ENCODE data around the gene STRN4.

STRN4 gene

DNA sequence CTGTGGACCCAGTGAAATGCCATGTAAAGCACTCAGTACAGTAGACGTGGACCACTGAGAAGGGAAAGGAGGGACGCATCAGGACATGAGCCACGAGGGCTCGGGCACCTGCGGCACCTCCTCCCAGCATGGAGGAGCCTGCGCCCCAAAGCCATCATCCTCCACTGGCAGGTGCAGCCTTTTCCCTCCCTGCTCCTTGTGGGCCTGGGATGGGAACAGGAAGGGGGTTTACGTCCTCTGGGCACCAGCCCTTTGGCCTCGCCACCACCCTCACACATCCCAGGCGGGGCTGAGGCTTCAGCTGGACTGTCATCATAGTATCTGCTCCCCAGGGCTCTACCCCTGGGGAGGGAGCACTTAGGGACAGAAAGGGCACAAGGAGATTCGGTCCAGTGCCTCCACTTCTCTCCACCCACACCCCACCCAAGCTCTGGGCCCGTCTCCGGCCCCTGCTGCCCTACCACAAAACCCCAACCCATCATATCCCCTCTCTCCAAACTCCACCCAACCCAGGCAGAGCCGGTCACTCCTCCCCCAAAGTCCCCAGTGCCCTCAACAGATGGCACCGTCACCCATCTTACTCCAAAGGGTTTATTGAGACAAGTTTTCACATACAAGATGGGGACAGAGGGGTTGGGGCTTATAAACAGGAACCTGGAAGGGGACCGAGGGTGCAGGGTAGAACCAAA, 27.2 kb downstream of the STRN4 start:
- H3K4me3 ChIP-seq (ENCODE audit: low read depth, low read length): no peak overlapping the region
- no peak for DNase-seq (ENCODE audit: low read depth)
- TF ChIP-seq, protein P1, sequence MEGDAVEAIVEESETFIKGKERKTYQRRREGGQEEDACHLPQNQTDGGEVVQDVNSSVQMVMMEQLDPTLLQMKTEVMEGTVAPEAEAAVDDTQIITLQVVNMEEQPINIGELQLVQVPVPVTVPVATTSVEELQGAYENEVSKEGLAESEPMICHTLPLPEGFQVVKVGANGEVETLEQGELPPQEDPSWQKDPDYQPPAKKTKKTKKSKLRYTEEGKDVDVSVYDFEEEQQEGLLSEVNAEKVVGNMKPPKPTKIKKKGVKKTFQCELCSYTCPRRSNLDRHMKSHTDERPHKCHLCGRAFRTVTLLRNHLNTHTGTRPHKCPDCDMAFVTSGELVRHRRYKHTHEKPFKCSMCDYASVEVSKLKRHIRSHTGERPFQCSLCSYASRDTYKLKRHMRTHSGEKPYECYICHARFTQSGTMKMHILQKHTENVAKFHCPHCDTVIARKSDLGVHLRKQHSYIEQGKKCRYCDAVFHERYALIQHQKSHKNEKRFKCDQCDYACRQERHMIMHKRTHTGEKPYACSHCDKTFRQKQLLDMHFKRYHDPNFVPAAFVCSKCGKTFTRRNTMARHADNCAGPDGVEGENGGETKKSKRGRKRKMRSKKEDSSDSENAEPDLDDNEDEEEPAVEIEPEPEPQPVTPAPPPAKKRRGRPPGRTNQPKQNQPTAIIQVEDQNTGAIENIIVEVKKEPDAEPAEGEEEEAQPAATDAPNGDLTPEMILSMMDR (conservative IDR thresholded peaks at IDR 0.05; ENCODE audit: low read depth, low read length): no peak

DNA sequence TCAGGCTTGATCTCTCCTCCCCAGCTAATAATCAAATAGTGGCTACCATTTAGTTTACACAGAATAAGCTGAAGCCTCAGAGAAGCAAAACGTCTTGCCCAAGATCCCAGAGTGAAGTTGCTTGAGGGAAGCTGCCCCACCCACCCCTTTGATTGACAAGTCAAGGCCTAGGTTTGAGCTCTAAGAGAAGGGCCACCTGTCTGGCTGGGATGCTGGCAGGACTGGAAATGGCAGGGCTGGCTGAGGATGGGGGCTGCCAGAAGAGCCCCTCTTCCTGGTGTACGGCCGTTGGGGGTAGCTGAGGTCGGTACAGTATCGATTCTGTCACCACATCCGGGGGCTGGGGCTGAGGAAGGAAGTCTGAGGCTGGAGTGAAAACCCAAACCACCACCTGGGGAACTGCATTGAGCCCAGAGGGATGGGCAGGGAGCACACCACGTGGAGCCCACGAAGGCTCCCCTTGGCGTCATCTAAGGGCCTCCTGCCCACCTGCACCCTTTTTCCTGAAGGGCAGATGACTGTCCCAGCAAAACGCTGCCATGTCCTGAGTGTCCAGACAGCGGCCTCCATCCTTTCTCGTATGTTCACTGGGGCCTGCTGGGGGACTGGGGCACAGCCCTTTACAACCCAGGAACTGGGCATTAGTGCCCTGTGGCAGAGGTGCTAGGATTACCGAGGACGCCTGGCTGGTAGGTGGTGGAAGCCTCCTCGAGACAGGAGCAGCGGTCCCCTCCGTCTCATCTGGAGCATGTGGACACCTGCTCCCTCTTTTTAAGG, 27.9 kb downstream of the STRN4 start:
- peak; percentile 49 for DNase-seq (ENCODE audit: low read depth)
- H3K4me3 ChIP-seq (ENCODE audit: low read depth, low read length): no peak overlapping the region
- TF ChIP-seq, protein P1 (conservative IDR thresholded peaks at IDR 0.05; ENCODE audit: low read depth, low read length): no peak

DNA sequence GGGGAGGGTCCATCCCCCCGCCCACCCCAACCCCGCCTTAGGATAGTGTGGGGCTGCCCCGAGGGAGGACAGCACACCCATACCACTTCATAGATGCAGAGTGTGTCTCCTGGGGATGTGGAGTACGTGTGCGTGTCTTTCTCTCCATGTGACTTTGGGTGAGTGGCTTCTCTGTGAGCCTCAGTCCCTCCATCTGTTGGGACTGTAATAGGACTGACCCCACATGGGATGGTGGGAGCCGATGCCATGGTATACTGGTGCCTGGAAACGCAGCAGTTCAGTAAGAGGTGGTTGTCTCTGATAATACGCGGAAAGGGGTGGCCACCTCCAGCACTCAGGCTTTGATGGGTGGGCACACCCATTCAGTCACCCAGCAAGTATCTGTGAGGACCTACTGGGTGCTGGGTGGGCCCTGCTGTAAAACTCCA, 28.5 kb downstream of the STRN4 start:
- DNase-seq (ENCODE audit: low read depth): no peak
- TF ChIP-seq, protein P1 (conservative IDR thresholded peaks at IDR 0.05; ENCODE audit: low read depth, low read length): no peak
- peak overlapping the region; percentile 81 for H3K4me3 ChIP-seq (ENCODE audit: low read depth, low read length)

DNA sequence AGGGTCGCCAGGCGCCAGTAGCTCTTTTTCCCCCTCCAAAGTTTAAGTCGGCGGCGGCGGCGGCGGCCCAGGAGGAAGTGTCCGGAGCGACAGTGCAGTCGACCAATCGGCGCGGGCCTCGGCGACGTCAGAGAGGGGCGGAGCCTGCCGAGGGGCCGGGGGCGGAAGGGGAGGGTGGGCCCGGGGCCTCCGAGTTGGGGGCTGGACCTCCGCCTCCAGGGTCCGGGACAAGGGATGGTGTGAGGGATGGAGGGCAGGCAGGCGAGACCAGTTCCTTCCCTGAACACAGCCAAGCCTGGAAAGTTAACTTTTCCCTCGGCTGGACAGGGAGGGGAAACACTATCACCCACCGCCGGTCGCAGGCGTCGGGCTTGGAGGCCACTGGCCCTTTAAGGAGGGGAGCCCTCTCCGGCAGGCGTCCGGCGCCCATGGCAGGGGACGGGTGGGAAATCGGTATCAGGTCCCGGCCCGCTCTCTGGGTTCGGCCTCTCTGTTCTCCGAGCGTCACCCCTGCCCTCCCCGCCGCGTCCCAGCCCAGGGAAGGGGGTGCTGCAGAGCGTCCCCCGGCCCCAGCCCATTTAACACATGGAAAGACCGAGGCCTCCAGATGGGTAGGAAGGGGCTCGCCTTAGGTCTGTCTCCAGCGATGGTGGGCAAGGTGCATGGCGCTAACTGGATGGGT, 29.1 kb downstream of the STRN4 start, which contains the start of gene PRKD2:
Gene PRKD2, minus strand, starts transcription at position 81 of the 682 bp plus-strand sequence. CDS start 744 bp downstream, outside the sequence.
- H3K4me3 ChIP-seq (ENCODE audit: low read depth, low read length): peak within 1 kb of the TSS; percentile 81
- peak; percentile 81 for DNase-seq (ENCODE audit: low read depth)
- TF ChIP-seq, protein P1 (conservative IDR thresholded peaks at IDR 0.05; ENCODE audit: low read depth, low read length): no peak

DNA sequence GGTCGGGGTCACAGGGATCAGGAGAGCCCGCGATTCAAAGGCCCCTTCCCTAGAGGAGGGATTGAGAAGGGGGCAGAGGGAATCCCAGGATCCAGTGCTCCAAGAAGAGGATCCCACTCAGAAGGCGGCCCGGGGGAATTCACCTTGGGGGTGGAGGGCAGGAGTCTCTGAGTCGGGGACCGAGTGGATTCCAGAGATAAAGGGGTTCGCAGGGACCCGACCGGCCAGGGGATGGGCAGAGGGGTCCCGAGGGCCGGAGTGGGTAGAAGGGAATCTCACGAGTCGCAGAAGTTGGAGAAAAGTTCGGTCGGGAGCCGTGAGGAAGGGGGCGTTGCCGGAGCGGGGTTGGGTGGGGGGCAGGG, 29.6 kb downstream of the STRN4 start:
- peak overlapping the region; percentile 81 for H3K4me3 ChIP-seq (ENCODE audit: low read depth, low read length)
- no peak for DNase-seq (ENCODE audit: low read depth)
- TF ChIP-seq, protein P1 (conservative IDR thresholded peaks at IDR 0.05; ENCODE audit: low read depth, low read length): no peak

DNA sequence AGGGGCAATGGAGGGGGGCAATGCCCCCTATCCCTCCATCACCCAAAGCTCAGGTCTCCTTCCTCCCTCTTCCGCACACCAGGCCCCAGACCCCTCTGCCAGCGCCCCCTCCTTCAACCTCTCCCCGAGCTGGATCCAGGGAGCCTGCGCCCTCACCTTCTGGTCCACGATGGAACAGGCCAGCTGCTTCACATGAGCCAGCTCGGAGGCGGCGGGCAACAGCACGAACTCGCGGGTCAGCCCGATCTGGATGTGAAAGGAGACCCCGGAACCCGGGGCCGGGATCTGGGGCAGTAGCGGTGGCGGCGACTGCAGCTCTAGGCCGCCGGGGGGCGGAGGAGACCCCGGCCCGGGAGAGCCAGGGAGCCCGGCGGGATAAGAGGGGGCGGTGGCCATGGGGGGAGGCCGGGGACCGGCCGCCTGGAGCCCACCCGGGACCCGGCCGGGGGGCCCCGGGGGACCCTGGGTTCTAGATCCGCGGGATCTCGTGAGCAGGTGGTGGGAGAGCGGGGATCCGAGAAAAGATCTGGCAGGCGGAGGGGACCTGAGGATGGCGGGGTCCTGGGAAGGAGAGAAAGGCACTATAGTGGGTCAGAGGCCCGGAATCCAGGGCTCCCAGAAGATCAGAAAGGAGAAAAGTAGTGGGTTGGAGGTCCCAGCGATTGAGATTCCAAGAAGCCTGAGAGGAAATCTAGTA, 30.1 kb downstream of the STRN4 start:
- H3K4me3 ChIP-seq (ENCODE audit: low read depth, low read length): peak overlapping the region; percentile 81
- no peak for DNase-seq (ENCODE audit: low read depth)
- TF ChIP-seq, protein P1 (conservative IDR thresholded peaks at IDR 0.05; ENCODE audit: low read depth, low read length): no peak

All from choroid plexus epithelial cell (primary cell).